GM12864 (cell line): ENCODE results near the gene CCR9.
"Not testable (repeated sequence)": the region's sequence is repeated elsewhere in the genome, so short reads cannot be mapped to it uniquely, and the experiment has no call there.

Experiments
- DNase-seq: peaks from one replicate; pipeline ENCODE4 v3.0.0-alpha.2; 2011; ENCODE audit warnings: low read depth
- H3K4me3 ChIP-seq: 2 replicates; pipeline ENCODE4 v1.5.1; 2011; ENCODE audit warnings: mild to moderate bottlenecking, low read depth, low read length, control low read depth
- CTCF ChIP-seq: IDR thresholded peaks from 2 replicates; pipeline ENCODE4 v1.5.1; 2011; ENCODE audit warnings: low read depth, mild to moderate bottlenecking, moderate library complexity, low read length, control low read depth, inconsistent platforms; ENCODE audit errors: missing control alignments

The CCR9 gene

GRCh38 chr3:45848392-45848791 is 38.0 kb upstream of the CCR9 start:
- DNase-seq = no peak
- H3K4me3 ChIP-seq = no peak overlapping the region
- no peak for TF ChIP-seq CTCF

DNA sequence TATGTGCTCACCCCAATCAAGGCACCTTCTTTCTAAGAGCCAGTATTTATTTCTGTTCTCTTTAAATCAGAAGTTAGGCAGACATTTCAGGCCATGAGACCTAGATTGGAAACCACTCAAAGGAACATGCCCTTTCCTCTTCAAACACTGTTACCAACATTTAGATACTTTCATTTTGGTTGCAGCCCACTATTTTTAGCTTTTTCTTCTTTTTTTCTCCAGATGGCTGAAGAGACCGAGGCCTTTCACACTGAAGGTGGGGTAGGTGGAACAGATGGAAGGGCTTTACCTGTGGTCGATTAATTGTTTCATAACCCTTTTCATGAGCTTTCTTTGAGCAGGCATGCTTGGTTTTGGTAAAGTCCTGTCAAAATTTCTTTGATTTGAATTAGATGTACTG is 33.5 kb upstream of the CCR9 start:
- H3K4me3 ChIP-seq = no peak overlapping the region
- TF ChIP-seq CTCF = no peak
- peak; percentile 43 for DNase-seq

GRCh38 chr3:45856323-45856722 is 30.0 kb upstream of the CCR9 start:
- not testable (repeated sequence) for DNase-seq, H3K4me3 ChIP-seq

- H3K4me3 ChIP-seq, DNase-seq: not testable (repeated sequence)
Observed at GRCh38 chr3:45857024-45857423, 29.3 kb upstream of the CCR9 start.

- H3K4me3 ChIP-seq = no peak overlapping the region
- no peak for TF ChIP-seq CTCF
- DNase-seq = no peak
Observed at GRCh38 chr3:45858809-45859543, 27.4 kb upstream of the CCR9 start.

DNA sequence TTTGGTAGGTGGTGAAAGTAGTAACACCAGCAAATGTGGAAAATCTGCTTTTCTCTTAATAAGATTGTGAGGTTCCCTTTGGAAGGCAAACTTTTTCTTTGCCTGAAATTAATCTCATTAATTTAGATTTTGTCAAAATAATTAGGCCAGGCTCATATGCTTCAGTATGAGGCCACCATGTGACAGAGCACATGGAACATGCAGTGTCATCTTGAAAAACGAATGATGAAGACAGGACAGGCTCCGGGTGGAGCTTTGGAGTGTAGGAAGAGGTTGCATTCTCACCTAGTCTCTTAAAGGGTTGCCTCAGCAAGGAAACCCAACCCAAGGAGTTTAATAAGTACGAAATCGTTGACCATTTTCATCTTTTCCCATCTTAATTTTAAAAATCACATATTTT is 25.9 kb upstream of the CCR9 start:
- DNase-seq = no peak
- TF ChIP-seq CTCF = no peak
- no peak overlapping the region for H3K4me3 ChIP-seq

- no peak overlapping the region for H3K4me3 ChIP-seq
- TF ChIP-seq CTCF = no peak
- DNase-seq = peak; percentile 69
Observed at GRCh38 chr3:45861043-45861719, 25.2 kb upstream of the CCR9 start.
